GM23338 (cell line): ENCODE results near the gene SLC52A1. TPM values are rescaled to one million over a fixed set of nuclear protein-coding genes. Genes with fewer than 3 reads are reported as not detected.

Source experiments
- ATAC-seq: fragments of 200-7000 bp; cut with Tn5 transposase; 3 replicates; pipeline ENCODE4 v1.9.1; 2020
- DNase-seq: peaks from one replicate; pipeline ENCODE4 v3.0.0-alpha.2; 2015; ENCODE audit warnings: low spot score
- H2AFZ ChIP-seq: fragments of 200-600 bp; sonication (generic); 2 replicates; pipeline ENCODE4 v1.8.0; 2016; ENCODE audit warnings: antibody characterized with exemption, mild to moderate bottlenecking, moderate library complexity
- H3F3A ChIP-seq: fragments of 200-600 bp; sonication (generic); replicated peaks from 2 replicates; pipeline ENCODE4 v1.8.0; 2017; ENCODE audit warnings: antibody characterized with exemption, mixed run types, low read depth
- H3K27ac ChIP-seq: fragments of 200-600 bp; sonication (generic); 2 replicates; pipeline ENCODE4 v1.6.1; 2016; ENCODE audit warnings: low read depth
- H3K27me3 ChIP-seq: fragments of 200-600 bp; sonication (generic); 2 replicates; pipeline ENCODE4 v1.8.0; 2016; ENCODE audit warnings: mild to moderate bottlenecking, mixed run types, moderate library complexity; ENCODE audit not compliant: insufficient read depth
- H3K36me3 ChIP-seq: fragments of 200-600 bp; sonication (generic); 2 replicates; pipeline ENCODE4 v1.8.0; 2016; ENCODE audit warnings: mild to moderate bottlenecking; ENCODE audit not compliant: insufficient read depth
- H3K4me1 ChIP-seq: fragments of 200-600 bp; sonication (generic); 2 replicates; pipeline ENCODE4 v1.8.0; 2016; ENCODE audit warnings: mild to moderate bottlenecking, moderate library complexity; ENCODE audit not compliant: insufficient read depth
- H3K4me2 ChIP-seq: fragments of 200-600 bp; sonication (generic); 2 replicates; pipeline ENCODE4 v1.7.1; 2017; ENCODE audit warnings: mixed run types
- H3K4me3 ChIP-seq: fragments of 200-600 bp; sonication (generic); 2 replicates; pipeline ENCODE4 v1.6.1; 2016; ENCODE audit warnings: mixed run types
- H3K79me2 ChIP-seq: fragments of 200-600 bp; sonication (generic); replicated peaks from 2 replicates; pipeline ENCODE4 v1.8.0; 2017; ENCODE audit warnings: mild to moderate bottlenecking; ENCODE audit not compliant: insufficient read depth
- H3K9me2 ChIP-seq: fragments of 200-600 bp; sonication (generic); 2 replicates; pipeline ENCODE4 v1.8.0; 2017; ENCODE audit not compliant: insufficient read depth
- H4K20me1 ChIP-seq: fragments of 200-600 bp; sonication (generic); replicated peaks from 2 replicates; pipeline ENCODE4 v1.8.0; 2017; ENCODE audit warnings: mild to moderate bottlenecking; ENCODE audit not compliant: insufficient read depth
- H3K27ac Mint-ChIP-seq: 2 replicates; pipeline ENCODE4 v1.8.0; 2020; ENCODE audit warnings: inconsistent platforms, mild to moderate bottlenecking, moderate library complexity, mixed read lengths
- H3K27me3 Mint-ChIP-seq: 3 replicates; pipeline ENCODE4 v1.8.0; 2022; ENCODE audit warnings: low read depth, mild to moderate bottlenecking, moderate library complexity, mixed read lengths, inconsistent platforms; ENCODE audit not compliant: insufficient read depth, poor library complexity
- H3K36me3 Mint-ChIP-seq: 3 replicates; pipeline ENCODE4 v1.8.0; 2021; ENCODE audit warnings: low read depth, mild to moderate bottlenecking, inconsistent platforms, moderate library complexity, mixed read lengths
- H3K4me1 Mint-ChIP-seq: 3 replicates; pipeline ENCODE4 v1.8.0; 2020; ENCODE audit warnings: mild to moderate bottlenecking, inconsistent platforms, mixed read lengths
- H3K4me3 Mint-ChIP-seq: 3 replicates; pipeline ENCODE4 v1.8.0; 2021; ENCODE audit warnings: moderate library complexity, mild to moderate bottlenecking, inconsistent platforms, mixed read lengths
- H3K9me3 Mint-ChIP-seq: 3 replicates; pipeline ENCODE4 v1.8.0; 2020; ENCODE audit warnings: moderate library complexity, mild to moderate bottlenecking, inconsistent platforms, mixed read lengths
- CREB1 ChIP-seq: fragments of 250-450 bp; sonication (Bioruptor Pico); IDR thresholded peaks from 2 replicates; pipeline ENCODE4 v1.5.0; 2020; ENCODE audit warnings: low read depth, mild to moderate bottlenecking, moderate library complexity
- CTCF ChIP-seq, 2 experiments: fragments of 200-600 bp in 1 of 2; sonication (generic) in 1 of 2; conservative IDR thresholded peaks; 2 replicates each; pipeline versions ENCODE4 v1.5.1 to v1.6.1; 2016 to 2017; ENCODE audit warnings: antibody characterized with exemption in 2 of 2, low read depth in 2 of 2, mild to moderate bottlenecking in 2 of 2, moderate library complexity in 1 of 2
- ETS1 ChIP-seq: IDR thresholded peaks from 2 replicates; pipeline ENCODE4 v1.6.1; 2016; ENCODE audit warnings: antibody characterized with exemption
- EZH2phosphoT487 ChIP-seq: fragments of 200-600 bp; sonication (generic); IDR thresholded peaks from one replicate; pipeline ENCODE4 v1.8.1; 2018; ENCODE audit warnings: antibody characterized with exemption; ENCODE audit not compliant: unreplicated experiment
- JUNB ChIP-seq: IDR thresholded peaks from one replicate; pipeline ENCODE4 v1.6.1; 2016; ENCODE audit warnings: antibody characterized with exemption; ENCODE audit not compliant: unreplicated experiment
- POLR2AphosphoS5 ChIP-seq: IDR thresholded peaks from 2 replicates; pipeline ENCODE4 v1.6.1; 2016; ENCODE audit warnings: antibody characterized with exemption, low read depth
- REST ChIP-seq: IDR thresholded peaks from one replicate; pipeline ENCODE4 v1.6.1; 2018; ENCODE audit warnings: antibody characterized with exemption; ENCODE audit not compliant: unreplicated experiment
- STAT1 ChIP-seq: IDR thresholded peaks from one replicate; pipeline ENCODE4 v1.6.1; 2016; ENCODE audit warnings: antibody characterized with exemption; ENCODE audit not compliant: unreplicated experiment
- ZNF114 ChIP-seq: fragments of 250-450 bp; sonication (Bioruptor Pico); IDR thresholded peaks from 2 replicates; pipeline ENCODE4 v1.5.0; 2020; ENCODE audit warnings: mild to moderate bottlenecking, moderate library complexity
- ZNF331 ChIP-seq: fragments of 250-450 bp; sonication (Bioruptor Pico); IDR thresholded peaks from 2 replicates; pipeline ENCODE4 v1.5.0; 2020; ENCODE audit warnings: low read depth, mild to moderate bottlenecking, moderate library complexity
- ZNF462 ChIP-seq: fragments of 250-450 bp; sonication (Bioruptor Pico); IDR thresholded peaks from 2 replicates; pipeline ENCODE4 v1.5.0; 2020; ENCODE audit warnings: mild to moderate bottlenecking, moderate library complexity
- polyA plus RNA-seq: library from polyadenylated mRNA; unstranded; fragments of >200 nt; fragmentation: Nextera tagmentation; extraction: Ambion mirVana; gene quantifications from 2 replicates; pipeline ENCODE4 v1.2.1, GENCODE V29; 2016
- total RNA-seq: library from RNA; depleted of rRNA; stranded (reverse); fragments of >200 nt; shearing (Covaris generic); gene quantifications from 2 replicates; pipeline ENCODE4 v1.2.3, GENCODE V29; 2014

The SLC52A1 gene
- total and polyA plus RNA-seq, 2 experiments from 2014 or later = 0.21 to 0.63 TPM

- TF ChIP-seq ETS1 = no peak
- TF ChIP-seq EZH2phosphoT487 = no peak
- no peak for TF ChIP-seq STAT1
Observed at GRCh38 chr17:5049314-5049841, 14.2 kb upstream of the SLC52A1 start (continued).

- Mint-ChIP-seq H3K36me3 (no peaks in the 10 kb centered on the region), H3K4me3 (no peak overlapping the region), H3K27ac (no peak overlapping the region), H3K9me3 (no peaks in the 10 kb centered on the region; the same call in 2 of the 3 replicates), H3K4me1 (no peaks in the 10 kb centered on the region), H3K27me3 (peaks cover 8% of the 10 kb centered on the region)
- no peaks in the 10 kb centered on the region for H3K36me3 ChIP-seq
- no peaks in the 10 kb centered on the region for H3K27me3 ChIP-seq
- no peaks in the 10 kb centered on the region for H3F3A ChIP-seq
- no peak overlapping the region for H2AFZ ChIP-seq
- no peaks in the 10 kb centered on the region for H3K4me1 ChIP-seq
- H3K79me2 ChIP-seq = no peaks in the 10 kb centered on the region
- DNase-seq (no peak), ATAC-seq (no peak)
- no peak overlapping the region for H3K4me3 ChIP-seq
- H4K20me1 ChIP-seq = no peaks in the 10 kb centered on the region
- H3K9me2 ChIP-seq = no peaks in the 10 kb centered on the region
- no peak overlapping the region for H3K4me2 ChIP-seq
- no peak overlapping the region for H3K27ac ChIP-seq
- TF ChIP-seq STAT1 = no peak
- no peak for TF ChIP-seq ZNF114
- TF ChIP-seq CREB1 (CRISPR knock-in tag) = no peak
- no peak for TF ChIP-seq ZNF462 (CRISPR knock-in tag)
- TF ChIP-seq POLR2AphosphoS5 = no peak
- no peak for TF ChIP-seq CTCF (conservative IDR thresholded peaks at IDR 0.05; ENCODE audit: low read depth in 2 of 2)
- no peak for TF ChIP-seq ETS1
- TF ChIP-seq ZNF331 = no peak
- no peak for TF ChIP-seq EZH2phosphoT487
- no peak for TF ChIP-seq JUNB
- TF ChIP-seq REST = no peak
Observed at GRCh38 chr17:5047446-5047845, 12.2 kb upstream of the SLC52A1 start.
